ENCODE measurements around the gene GDPD5. TPM values are rescaled to one million over a fixed set of nuclear protein-coding genes. Genes with fewer than 3 reads are reported as not detected.

The GDPD5 gene
- polyA plus RNA-seq, 1 experiment = 7.7 TPM

GRCh38 chr11:75456596-75457183 lies 69.1 kb downstream of the GDPD5 start:
- TF ChIP-seq CTCF (IDR thresholded peaks at IDR 0.05; ENCODE audit: insufficient read depth, low read depth, low read length) = no peak
- ChIA-PET POLR2A (no interaction called here), CTCF (interaction anchor here (1.2 kb wide), 1 partner anchor 66 kb away, joined by 4 read pairs; no protein-coding TSS in a partner anchor)
- Histone ChIP-seq H3K4me3 (ENCODE audit: low read depth, low read length) (no peak overlapping the region), H3K36me3 (ENCODE audit: control insufficient read depth, insufficient read depth, low read length) (peaks cover 1% of the 10 kb centered on the region), H3K27me3 (ENCODE audit: control insufficient read depth, insufficient read depth, low read length) (no peaks in the 10 kb centered on the region; the same call in 1 of the 2 replicates)
- DNase-seq (ENCODE audit: low read depth) = no peak

GRCh38 chr11:75454987-75455386 lies 70.8 kb downstream of the GDPD5 start:
- no peak for TF ChIP-seq CTCF (IDR thresholded peaks at IDR 0.05; ENCODE audit: insufficient read depth, low read depth, low read length)
- peaks cover 1% of the 10 kb centered on the region for H3K36me3 ChIP-seq (ENCODE audit: control insufficient read depth, insufficient read depth, low read length)
- no peak for DNase-seq (ENCODE audit: low read depth)
- POLR2A ChIA-PET = no interaction called here
- no peak overlapping the region for H3K4me3 ChIP-seq (ENCODE audit: low read depth, low read length)
- CTCF ChIA-PET = interaction anchor here (0.8 to 7.3 kb wide), 6 partner anchors 9 to 77 kb away, joined by 3 to 56 read pairs (median 6); partner anchors contain the start of gene GDPD5
- H3K27me3 ChIP-seq (ENCODE audit: control insufficient read depth, insufficient read depth, low read length) = no peaks in the 10 kb centered on the region; the same call in 1 of the 2 replicates

GRCh38 chr11:75453916-75454655 lies 71.7 kb downstream of the GDPD5 start:
- peaks cover 1% of the 10 kb centered on the region for H3K36me3 ChIP-seq (ENCODE audit: control insufficient read depth, insufficient read depth, low read length)
- H3K4me3 ChIP-seq (ENCODE audit: low read depth, low read length) = no peak overlapping the region
- ChIA-PET CTCF (interaction anchor here (0.7 to 7.3 kb wide), 5 partner anchors 9 to 78 kb away, joined by 3 to 56 read pairs (median 7); partner anchors contain the start of gene GDPD5), POLR2A (no interaction called here)
- no peak for TF ChIP-seq CTCF (IDR thresholded peaks at IDR 0.05; ENCODE audit: insufficient read depth, low read depth, low read length)
- peak; percentile 68 for DNase-seq (ENCODE audit: low read depth)
- no peaks in the 10 kb centered on the region; the same call in 1 of the 2 replicates for H3K27me3 ChIP-seq (ENCODE audit: control insufficient read depth, insufficient read depth, low read length)

GRCh38 chr11:75450826-75451821 lies 74.6 kb downstream of the GDPD5 start:
- Histone ChIP-seq H3K27me3 (ENCODE audit: control insufficient read depth, insufficient read depth, low read length) (no peaks in the 10 kb centered on the region; the same call in 1 of the 2 replicates), H3K4me3 (ENCODE audit: low read depth, low read length) (no peak overlapping the region), H3K36me3 (ENCODE audit: control insufficient read depth, insufficient read depth, low read length) (no peaks in the 10 kb centered on the region; the same call in 1 of the 2 replicates)
- TF ChIP-seq CTCF (IDR thresholded peaks at IDR 0.05; ENCODE audit: insufficient read depth, low read depth, low read length) = peak; percentile 57
- ChIA-PET POLR2A (no interaction called here), CTCF (interaction anchor here (0.8 to 7.3 kb wide), 11 partner anchors 12 to 93 kb away, joined by 3 to 56 read pairs (median 4); partner anchors contain the start of gene GDPD5)
- DNase-seq (ENCODE audit: low read depth) = no peak

Measured in BJ (cell line).